Ovary (tissue), 9 donors: ENCODE data around the gene MSMP. TPM values are rescaled to one million over a fixed set of nuclear protein-coding genes. Genes with fewer than 3 reads are reported as not detected.

Source experiments
- DNase-seq, 5 donors: peaks; one replicate each; pipeline ENCODE4 v3.0.0-alpha.2; 2019 to 2020
- H3K27ac ChIP-seq, 2 donors: fragments of 200-600 bp; one replicate each; pipeline versions ENCODE4 v1.5.1 to v1.8.0; 2019 to 2022
- H3K27me3 ChIP-seq: fragments of 200-600 bp; one replicate; pipeline ENCODE4 v1.8.0; 2022
- H3K36me3 ChIP-seq: fragments of 200-600 bp; sonication (generic); one replicate; pipeline ENCODE4 v1.5.1; 2019
- H3K4me1 ChIP-seq: one replicate; pipeline ENCODE4 v1.8.1; 2013; ENCODE audit warnings: mild to moderate bottlenecking, moderate library complexity; ENCODE audit not compliant: insufficient read depth
- H3K4me3 ChIP-seq: fragments of 200-600 bp; sonication (generic); one replicate; pipeline ENCODE4 v1.5.1; 2017
- H3K9me3 ChIP-seq, 2 donors: fragments of 200-600 bp in 1 of 2; sonication (generic) in 1 of 2; one replicate each; pipeline versions ENCODE4 v1.5.1 to v1.8.1; 2013 to 2019; ENCODE audit warnings: mild to moderate bottlenecking in 1 of 2, moderate library complexity in 1 of 2
- CTCF ChIP-seq, 3 donors: fragments of 450-650 bp in 2 of 3; fragments of 200-600 bp in 1 of 3; IDR thresholded peaks; one replicate each; pipeline versions ENCODE4 v1.5.1 to v1.8.0; 2016 to 2022; ENCODE audit warnings: antibody characterized with exemption in 3 of 3, mild to moderate bottlenecking in 1 of 3
- EP300 ChIP-seq: sonication (generic); formaldehyde crosslinking; IDR thresholded peaks from one replicate; pipeline ENCODE4 v1.6.1; 2017; ENCODE audit warnings: antibody characterized with exemption
- POLR2A ChIP-seq: fragments of 450-650 bp; IDR thresholded peaks from one replicate; pipeline ENCODE4 v1.6.1; 2017; ENCODE audit warnings: antibody characterized with exemption, mild to moderate bottlenecking, moderate library complexity
- WGBS, 3 donors: extraction: QIAGEN DNeasy Blood & Tissue Kit in 1 of 3; methylation state at CpG; one replicate each; pipeline versions ENCODE4 v1.1.5 to v1.1.7; 2013 to 2017; 5-methylcytosine and 5-hydroxymethylcytosine counted together
- intact Hi-C, 4 donors: fragments of 100-400 bp; cut with DNase I; formaldehyde crosslinking; loops; one replicate each; pipeline versions ENCODE4 v1.11.0 to v1.15.1; 2022 to 2023
- polyA plus RNA-seq, 2 donors: library from polyadenylated mRNA; stranded (reverse); fragments of 200-250 nt in 1 of 2; fragments of 350-450 nt in 1 of 2; fragmentation: Illumina TruSeq in 1 of 2; extraction: RNeasy Lipid Tissue Mini Kit (QIAGEN cat#74804) in 1 of 2; gene quantifications; one replicate each; pipeline ENCODE4 v1.2.3, GENCODE V29; 2013 to 2014
- total RNA-seq, 7 donors: library from RNA; depleted of rRNA in 2 of 7; stranded (reverse); fragments of >200 nt in 2 of 7; fragmentation: NEBNext Ultra II Directional in 3 of 7; extraction: Animal tissue kit (Norgen Biotek cat#: 25700) in 3 of 7; gene quantifications; one replicate each; pipeline versions ENCODE4 v1.1.0 to v1.2.4, GENCODE V29; 2016 to 2023
- donor health status: DM: no; HTN: no; CAD: no; lungs with moderate emphysema.
- donor health status: DM: no; HTN: no; CAD: no.
- donor health status: Bipolar disorder and iron deficiency.
- donor health status: DM: yes; HTN: yes; CAD: no.
- donor health status: DM: no; HTN: no; CAD: no.
- donor health status: DM: yes; HTN: yes; CAD: no.

MSMP gene
- total and polyA plus RNA-seq, 9 donors: 0.40 to 4.4 (median 0.41) TPM; not detected in 6

GRCh38 chr9:35714579-35715252, 39.4 kb downstream of the MSMP start:
- Histone ChIP-seq H3K27ac (no peak overlapping the region), H3K27me3 (no peaks in the 10 kb centered on the region), H3K36me3 (no peaks in the 10 kb centered on the region), H3K4me3 (no peak overlapping the region), H3K4me1 (no peaks in the 10 kb centered on the region), H3K9me3 (no peaks in the 10 kb centered on the region)
- 89 to 94% (median 92%) methylated on average over 13 of the region's 13 CpGs for WGBS, 3 donors
- DNase-seq: no peak
- TF ChIP-seq POLR2A (no peak), CTCF (IDR thresholded peaks at IDR 0.05) (no peak), EP300 (no peak)
- intact Hi-C loops: no loop called here

- no peaks in the 10 kb centered on the region for H3K4me1 ChIP-seq
- intact Hi-C loops: no loop called here
- H3K4me3 ChIP-seq: no peak overlapping the region
- H3K36me3 ChIP-seq: no peaks in the 10 kb centered on the region
- no peaks in the 10 kb centered on the region for H3K9me3 ChIP-seq
- no peak for TF ChIP-seq POLR2A
- no peak for TF ChIP-seq EP300
- no peak for TF ChIP-seq CTCF (IDR thresholded peaks at IDR 0.05)
- H3K27ac ChIP-seq: no peak overlapping the region
- H3K27me3 ChIP-seq: no peaks in the 10 kb centered on the region
- DNase-seq: no peak
- 91 to 93% (median 92%) methylated on average over 6 of the region's 6 CpGs for WGBS, 3 donors
Measured at GRCh38 chr9:35714123-35714522, 40.0 kb downstream of the MSMP start.

- Histone ChIP-seq H3K4me3 (no peak overlapping the region), H3K9me3 (no peaks in the 10 kb centered on the region), H3K27me3 (no peaks in the 10 kb centered on the region), H3K27ac (no peak overlapping the region), H3K36me3 (no peaks in the 10 kb centered on the region), H3K4me1 (no peaks in the 10 kb centered on the region)
- intact Hi-C loops: no loop called here
- no peak for TF ChIP-seq CTCF (IDR thresholded peaks at IDR 0.05)
- no peak for TF ChIP-seq POLR2A
- no peak for TF ChIP-seq EP300
- DNase-seq: no peak
- 87 to 93% (median 90%) methylated on average over 3 of the region's 3 CpGs for WGBS, 3 donors
Measured at GRCh38 chr9:35713578-35713977, 40.5 kb downstream of the MSMP start.

- H3K27me3 ChIP-seq: no peaks in the 10 kb centered on the region
- intact Hi-C loops: no loop called here
- 87 to 89% (median 88%) methylated on average over 11 of the region's 11 CpGs for WGBS, 3 donors
- H3K4me1 ChIP-seq: no peaks in the 10 kb centered on the region
- no peak overlapping the region for H3K27ac ChIP-seq
- TF ChIP-seq EP300: no peak
- no peak for TF ChIP-seq POLR2A
- TF ChIP-seq CTCF (IDR thresholded peaks at IDR 0.05): no peak
- no peaks in the 10 kb centered on the region for H3K9me3 ChIP-seq
- no peak for DNase-seq
- H3K4me3 ChIP-seq: no peak overlapping the region
- no peaks in the 10 kb centered on the region for H3K36me3 ChIP-seq
Measured at GRCh38 chr9:35712762-35713400, 41.2 kb downstream of the MSMP start.
